ENCODE results near the gene C19orf12. TPM values are rescaled to one million over a fixed set of nuclear protein-coding genes. Genes with fewer than 3 reads are reported as not detected.

Gene C19orf12
- total RNA-seq, 1 donor from 2014 or later: 21.6 TPM

DNA sequence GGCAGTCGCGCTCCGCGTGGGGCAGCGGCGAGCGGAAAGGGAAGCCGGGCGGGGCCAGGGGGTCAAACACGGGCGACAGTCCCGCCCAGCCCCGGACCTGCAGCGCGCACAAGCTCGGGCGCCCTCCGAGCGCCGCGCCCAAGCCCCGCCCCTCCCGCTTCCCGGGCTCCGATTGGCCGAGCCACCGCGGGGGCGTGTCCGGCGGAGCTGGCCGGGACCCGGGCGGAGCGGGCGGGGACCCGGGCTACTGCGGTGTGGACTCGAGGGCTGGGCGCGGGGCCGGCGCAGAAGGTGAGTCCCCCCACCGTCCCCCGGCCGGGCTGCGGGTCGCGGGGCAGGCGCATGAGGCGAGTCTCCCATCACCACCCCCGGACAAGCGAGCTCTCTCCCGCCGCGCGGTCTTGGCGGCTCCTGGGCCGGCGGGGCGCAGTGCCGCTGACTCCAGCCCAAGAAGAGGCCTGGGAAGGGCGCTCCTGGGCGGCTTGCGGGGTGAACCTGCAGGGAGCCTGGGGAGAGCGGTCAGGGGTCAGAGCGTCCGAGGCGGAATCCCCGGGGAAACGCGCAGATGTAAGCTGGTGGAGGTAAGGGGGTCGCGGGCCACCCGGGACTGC is 49.7 kb downstream of the C19orf12 start, which contains the start of gene PLEKHF1:
TSS of gene PLEKHF1 (plus strand) at position 247 of the 611 bp plus-strand sequence. CDS start 8,379 bp downstream, outside the sequence.
- ChIA-PET POLR2A (interaction anchor here (0.8 to 4.7 kb wide), 7 partner anchors 14 to 277 kb away, joined by 3 to 62 read pairs (median 4); partner anchors contain the start of genes C19orf12, POP4 and URI1), CTCF (interaction anchor here (0.9 to 3.1 kb wide), 9 partner anchors 13 to 65 kb away, joined by 3 to 27 read pairs (median 4); partner anchors contain the start of genes C19orf12 and POP4)
- DNase-seq: peak; percentile 94
- H3K4me3 Mint-ChIP-seq: peak within 1 kb of the TSS; percentile 79
- peak within 1 kb of the TSS; percentile 68 for H3K27ac Mint-ChIP-seq
- intact Hi-C loops (cut with micrococcal nuclease): loop anchor here (1.0 to 2.0 kb wide), 7 partner anchors 8 to 180 kb away; partner anchors contain the start of gene POP4
- peak; percentile 95 for ATAC-seq (ENCODE audit: low read depth)
- TF ChIP-seq, protein P1, sequence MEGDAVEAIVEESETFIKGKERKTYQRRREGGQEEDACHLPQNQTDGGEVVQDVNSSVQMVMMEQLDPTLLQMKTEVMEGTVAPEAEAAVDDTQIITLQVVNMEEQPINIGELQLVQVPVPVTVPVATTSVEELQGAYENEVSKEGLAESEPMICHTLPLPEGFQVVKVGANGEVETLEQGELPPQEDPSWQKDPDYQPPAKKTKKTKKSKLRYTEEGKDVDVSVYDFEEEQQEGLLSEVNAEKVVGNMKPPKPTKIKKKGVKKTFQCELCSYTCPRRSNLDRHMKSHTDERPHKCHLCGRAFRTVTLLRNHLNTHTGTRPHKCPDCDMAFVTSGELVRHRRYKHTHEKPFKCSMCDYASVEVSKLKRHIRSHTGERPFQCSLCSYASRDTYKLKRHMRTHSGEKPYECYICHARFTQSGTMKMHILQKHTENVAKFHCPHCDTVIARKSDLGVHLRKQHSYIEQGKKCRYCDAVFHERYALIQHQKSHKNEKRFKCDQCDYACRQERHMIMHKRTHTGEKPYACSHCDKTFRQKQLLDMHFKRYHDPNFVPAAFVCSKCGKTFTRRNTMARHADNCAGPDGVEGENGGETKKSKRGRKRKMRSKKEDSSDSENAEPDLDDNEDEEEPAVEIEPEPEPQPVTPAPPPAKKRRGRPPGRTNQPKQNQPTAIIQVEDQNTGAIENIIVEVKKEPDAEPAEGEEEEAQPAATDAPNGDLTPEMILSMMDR (IDR thresholded peaks at IDR 0.05): no peak
- H3K4me1 Mint-ChIP-seq: peaks cover 38% of the 10 kb centered on the region
- no peaks in the 10 kb centered on the region for H3K36me3 Mint-ChIP-seq (ENCODE audit: low read depth)
- no peaks in the 10 kb centered on the region for H3K27me3 Mint-ChIP-seq
- no peaks in the 10 kb centered on the region for H3K9me3 Mint-ChIP-seq

- ChIA-PET CTCF (interaction anchor here (0.9 to 3.1 kb wide), 9 partner anchors 13 to 66 kb away, joined by 3 to 27 read pairs (median 4); partner anchors contain the start of genes C19orf12 and POP4), POLR2A (interaction anchor here (0.7 to 4.7 kb wide), 8 partner anchors 18 to 277 kb away, joined by 3 to 62 read pairs (median 4); partner anchors contain the start of genes C19orf12, POP4 and URI1)
- no peaks in the 10 kb centered on the region for H3K9me3 Mint-ChIP-seq
- peaks cover 1% of the 10 kb centered on the region for H3K27me3 Mint-ChIP-seq
- TF ChIP-seq, protein P1 (IDR thresholded peaks at IDR 0.05): no peak
- DNase-seq: no peak
- no peaks in the 10 kb centered on the region for H3K36me3 Mint-ChIP-seq (ENCODE audit: low read depth)
- peak overlapping the region; percentile 79 for H3K4me3 Mint-ChIP-seq
- intact Hi-C loops (cut with micrococcal nuclease): loop anchor here (1.0 to 2.0 kb wide), 7 partner anchors 9 to 181 kb away; partner anchors contain the start of gene POP4
- peak overlapping the region; percentile 66 for H3K27ac Mint-ChIP-seq
- H3K4me1 Mint-ChIP-seq: peaks cover 34% of the 10 kb centered on the region
- ATAC-seq (ENCODE audit: low read depth): no peak
These were observed 50.3 kb downstream of the C19orf12 start for GRCh38 chr19:29664753-29665214.

GRCh38 chr19:29663861-29664752 is 51.0 kb downstream of the C19orf12 start:
- ATAC-seq (ENCODE audit: low read depth): no peak
- DNase-seq: no peak
- CTCF ChIA-PET: interaction anchor here (1.1 to 3.1 kb wide), 6 partner anchors 27 to 66 kb away, joined by 3 to 27 read pairs (median 10); partner anchors contain the start of genes C19orf12 and POP4
- POLR2A ChIA-PET: interaction anchor here (0.7 to 2.0 kb wide), 4 partner anchors 18 to 55 kb away, joined by 3 to 23 read pairs (median 4); partner anchors contain the start of gene C19orf12
- Mint-ChIP-seq H3K9me3 (no peaks in the 10 kb centered on the region), H3K27ac (peak overlapping the region; percentile 66), H3K36me3 (ENCODE audit: low read depth) (no peaks in the 10 kb centered on the region), H3K4me1 (peaks cover 32% of the 10 kb centered on the region), H3K27me3 (peaks cover 1% of the 10 kb centered on the region), H3K4me3 (peak overlapping the region; percentile 79)
- intact Hi-C loops (cut with micrococcal nuclease): loop anchor here (2.0 kb wide), 1 partner anchor 17 kb away; no protein-coding TSS in a partner anchor
- TF ChIP-seq, protein P1 (IDR thresholded peaks at IDR 0.05): no peak

DNA sequence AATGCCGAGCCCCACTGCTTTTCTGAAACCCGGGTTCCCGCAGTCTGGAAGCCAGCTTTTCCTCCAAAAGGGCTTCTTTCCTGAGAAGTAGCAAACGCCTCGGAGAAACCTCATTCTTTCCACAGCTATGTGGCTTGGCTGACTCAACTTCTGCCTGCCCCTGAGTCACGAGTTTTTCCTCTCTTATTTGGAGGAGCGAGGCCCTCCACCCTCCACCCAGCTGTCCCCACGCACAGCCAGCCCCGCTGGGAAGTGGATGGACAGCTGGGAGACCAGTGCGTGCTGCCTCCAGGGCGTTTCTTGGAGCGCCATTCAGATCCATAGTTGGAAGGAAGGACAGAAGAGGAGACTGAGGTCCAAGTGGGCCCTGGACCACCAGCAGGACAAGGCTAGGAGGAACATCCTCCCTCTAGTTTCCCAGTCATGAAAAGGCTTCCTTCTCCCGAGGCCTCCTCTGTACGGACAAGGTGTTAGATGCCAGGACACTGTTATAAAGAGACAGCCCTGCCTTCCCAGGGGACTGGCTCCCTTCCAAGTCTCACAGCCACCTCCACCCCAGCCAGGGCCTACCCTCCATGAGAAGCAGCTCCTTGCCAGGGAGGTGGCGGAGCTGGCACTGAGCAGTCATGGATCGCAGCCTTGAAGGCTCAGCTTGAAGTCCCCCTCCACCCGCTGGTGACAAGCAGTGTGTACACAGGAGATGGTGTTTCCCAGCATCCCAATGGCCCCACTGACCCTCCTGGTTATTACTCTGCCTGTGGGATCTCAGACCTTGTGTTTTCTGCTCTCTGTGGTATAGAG is 52.3 kb downstream of the C19orf12 start:
- peaks cover 1% of the 10 kb centered on the region for H3K27me3 Mint-ChIP-seq
- ATAC-seq (ENCODE audit: low read depth): no peak
- ChIA-PET CTCF (interaction anchor here (1.3 to 1.6 kb wide), 3 partner anchors 9 to 32 kb away, joined by 3 to 5 read pairs (median 3); no protein-coding TSS in a partner anchor), POLR2A (interaction anchor here (1.2 kb wide), 1 partner anchor 16 kb away, joined by 3 read pairs; no protein-coding TSS in a partner anchor)
- no peak for DNase-seq
- H3K4me3 Mint-ChIP-seq: no peak overlapping the region
- H3K9me3 Mint-ChIP-seq: no peaks in the 10 kb centered on the region
- peaks cover 28% of the 10 kb centered on the region for H3K4me1 Mint-ChIP-seq
- no peaks in the 10 kb centered on the region for H3K36me3 Mint-ChIP-seq (ENCODE audit: low read depth)
- H3K27ac Mint-ChIP-seq: no peak overlapping the region
- TF ChIP-seq, protein P1 (IDR thresholded peaks at IDR 0.05): no peak
- intact Hi-C loops (cut with micrococcal nuclease): no loop called here

All from activated B cell treated with CpG ODN at 0.5 μM for 24 hours (primary cell).